Islet precursor cell (in vitro differentiated cells): ENCODE data around the gene NUDT22.

ENCODE experiments used
- DNase-seq: peaks from one replicate; pipeline ENCODE4 v3.0.0-alpha.2; 2018

The NUDT22 gene

GRCh38 chr11:64258946-64259532 lies 33.0 kb downstream of the NUDT22 start:
- no peak for DNase-seq

- DNase-seq, result no peak
These were observed 33.5 kb downstream of the NUDT22 start for GRCh38 chr11:64259533-64260067.

GRCh38 chr11:64260147-64260708 lies 34.2 kb downstream of the NUDT22 start:
- no peak for DNase-seq

GRCh38 chr11:64261556-64262080 lies 35.5 kb downstream of the NUDT22 start:
- no peak for DNase-seq

- DNase-seq, result no peak
These were observed 36.4 kb downstream of the NUDT22 start for GRCh38 chr11:64262271-64263002.

- peak; percentile 93 for DNase-seq
These were observed 37.2 kb downstream of the NUDT22 start for GRCh38 chr11:64263021-64263946.

- no peak for DNase-seq
These were observed 37.9 kb downstream of the NUDT22 start for GRCh38 chr11:64263947-64264317.

- DNase-seq, result peak; percentile 77
These were observed 38.3 kb downstream of the NUDT22 start for GRCh38 chr11:64264371-64264852.

- DNase-seq, result no peak
These were observed 39.4 kb downstream of the NUDT22 start for GRCh38 chr11:64265176-64266160.

GRCh38 chr11:64266339-64266738 lies 40.3 kb downstream of the NUDT22 start:
- no peak for DNase-seq

- DNase-seq, result no peak
These were observed 41.3 kb downstream of the NUDT22 start for GRCh38 chr11:64267207-64267945.

GRCh38 chr11:64268025-64268892 lies 42.2 kb downstream of the NUDT22 start:
- peak; percentile 85 for DNase-seq

GRCh38 chr11:64268893-64269539 lies 42.9 kb downstream of the NUDT22 start:
- DNase-seq, result peak; percentile 86

GRCh38 chr11:64269540-64270220 lies 43.6 kb downstream of the NUDT22 start:
- peak; percentile 100 for DNase-seq

- no peak for DNase-seq
These were observed 49.1 kb downstream of the NUDT22 start for GRCh38 chr11:64275031-64275800.

GRCh38 chr11:64275841-64276240 lies 49.8 kb downstream of the NUDT22 start:
- no peak for DNase-seq

- DNase-seq, result no peak
These were observed 50.8 kb downstream of the NUDT22 start for GRCh38 chr11:64276653-64277431.
